Stimulated activated CD8-positive, alpha-beta memory T cell treated with anti-CD3 and anti-CD28 coated beads, Interleukin-4, amount 100 ng/mL, for 1 hour (primary cell): ENCODE data around the gene DCHS1.

Source experiments
- DNase-seq, 2 donors: peaks; one replicate each; pipeline ENCODE4 v3.0.0-alpha.2; 2020; ENCODE audit warnings: low read depth in 2 of 2, low spot score in 1 of 2

Gene DCHS1

GRCh38 chr11:6599449-6599848 lies 56.2 kb downstream of the DCHS1 start:
- DNase-seq: no peak

GRCh38 chr11:6598555-6598954 lies 57.1 kb downstream of the DCHS1 start:
- no peak for DNase-seq

GRCh38 chr11:6596239-6596877 lies 59.3 kb downstream of the DCHS1 start:
- DNase-seq: no peak

GRCh38 chr11:6594142-6594768 lies 61.4 kb downstream of the DCHS1 start:
- DNase-seq: no peak

- no peak for DNase-seq
Measured at GRCh38 chr11:6588018-6588417, 67.6 kb downstream of the DCHS1 start.

- DNase-seq: no peak
Measured at GRCh38 chr11:6587360-6587953, 68.2 kb downstream of the DCHS1 start.

GRCh38 chr11:6586434-6587359 lies 68.9 kb downstream of the DCHS1 start:
- no peak for DNase-seq

- DNase-seq: no peak
Measured at GRCh38 chr11:6584528-6584927, 71.1 kb downstream of the DCHS1 start.

- DNase-seq: no peak
Measured at GRCh38 chr11:6583584-6583983, 72.0 kb downstream of the DCHS1 start.

- DNase-seq: no peak
Measured at GRCh38 chr11:6579681-6580080, 75.9 kb downstream of the DCHS1 start.

- no peak for DNase-seq
Measured at GRCh38 chr11:6578134-6578533, 77.5 kb downstream of the DCHS1 start.

- no peak for DNase-seq
Measured at GRCh38 chr11:6576471-6577373, 78.9 kb downstream of the DCHS1 start.

- DNase-seq: no peak
Measured at GRCh38 chr11:6574816-6575715, 80.5 kb downstream of the DCHS1 start.

GRCh38 chr11:6572215-6572614 lies 83.4 kb downstream of the DCHS1 start:
- no peak for DNase-seq

- DNase-seq: no peak
Measured at GRCh38 chr11:6571434-6572008, 84.1 kb downstream of the DCHS1 start.
